DND-41 (cell line): ENCODE measurements around the gene KRT9.

ENCODE experiments used
- ATAC-seq: fragments of 200-7000 bp; cut with Tn5 transposase; 3 replicates; pipeline ENCODE4 v1.9.1; 2021; ENCODE audit warnings: low read depth; ENCODE audit not compliant: insufficient read depth
- DNase-seq: peaks from one replicate; pipeline ENCODE4 v3.0.0-alpha.2; 2020
- H2AFZ ChIP-seq: 2 replicates; pipeline ENCODE4 v1.6.0; 2012; ENCODE audit warnings: low read depth, low read length
- H3K27ac ChIP-seq: 2 replicates; pipeline ENCODE4 v1.5.1; 2012; ENCODE audit warnings: low read length, inconsistent platforms
- H3K27me3 ChIP-seq: fragments of 200-600 bp; sonication (generic); 2 replicates; pipeline ENCODE4 v1.6.0; 2012; ENCODE audit warnings: low read length, mild to moderate bottlenecking, inconsistent platforms; ENCODE audit not compliant: insufficient read depth, poor library complexity
- H3K36me3 ChIP-seq: 2 replicates; pipeline ENCODE4 v1.5.1; 2012; ENCODE audit warnings: low read length, inconsistent platforms; ENCODE audit not compliant: insufficient read depth
- H3K4me1 ChIP-seq: 2 replicates; pipeline ENCODE4 v1.5.1; 2012; ENCODE audit warnings: mild to moderate bottlenecking, low read length; ENCODE audit not compliant: insufficient read depth
- H3K4me2 ChIP-seq: 2 replicates; pipeline ENCODE4 v1.6.0; 2012; ENCODE audit warnings: mild to moderate bottlenecking, moderate library complexity, low read length, inconsistent platforms; ENCODE audit not compliant: insufficient read depth
- H3K4me3 ChIP-seq, 2 experiments: fragments of 200-600 bp in 1 of 2; shearing (Covaris generic) in 1 of 2; 2 replicates each; pipeline ENCODE4 v1.5.1; 2012 to 2016; ENCODE audit warnings: inconsistent platforms in 2 of 2, low read length in 2 of 2, mild to moderate bottlenecking in 2 of 2, low read depth in 1 of 2, moderate library complexity in 1 of 2
- H3K79me2 ChIP-seq: 2 replicates; pipeline ENCODE4 v1.6.0; 2012; ENCODE audit warnings: low read length, inconsistent platforms; ENCODE audit not compliant: insufficient read depth
- H3K9ac ChIP-seq: 2 replicates; pipeline ENCODE4 v1.6.0; 2012; ENCODE audit warnings: low read depth, mild to moderate bottlenecking, inconsistent platforms, low read length, moderate library complexity
- H3K9me3 ChIP-seq: 2 replicates; pipeline ENCODE4 v1.5.1; 2012; ENCODE audit warnings: low read length, moderate library complexity, mild to moderate bottlenecking, inconsistent platforms; ENCODE audit not compliant: insufficient read depth, severe bottlenecking
- H4K20me1 ChIP-seq: 2 replicates; pipeline ENCODE4 v1.6.0; 2012; ENCODE audit warnings: low read length; ENCODE audit not compliant: insufficient read depth
- EZH2 ChIP-seq: IDR thresholded peaks from 3 replicates; pipeline ENCODE4 v1.6.1; 2012; ENCODE audit warnings: borderline replicate concordance, low read depth, mild to moderate bottlenecking, moderate library complexity, low read length, inconsistent platforms; ENCODE audit not compliant: severe bottlenecking
- TF ChIP-seq, protein P1 (sequence below): IDR thresholded peaks from 2 replicates; pipeline ENCODE4 v1.5.1; 2012; ENCODE audit warnings: borderline replicate concordance, low read length, moderate library complexity, mild to moderate bottlenecking; ENCODE audit not compliant: poor library complexity, severe bottlenecking; ENCODE audit errors: extremely low read depth

The KRT9 gene

DNA sequence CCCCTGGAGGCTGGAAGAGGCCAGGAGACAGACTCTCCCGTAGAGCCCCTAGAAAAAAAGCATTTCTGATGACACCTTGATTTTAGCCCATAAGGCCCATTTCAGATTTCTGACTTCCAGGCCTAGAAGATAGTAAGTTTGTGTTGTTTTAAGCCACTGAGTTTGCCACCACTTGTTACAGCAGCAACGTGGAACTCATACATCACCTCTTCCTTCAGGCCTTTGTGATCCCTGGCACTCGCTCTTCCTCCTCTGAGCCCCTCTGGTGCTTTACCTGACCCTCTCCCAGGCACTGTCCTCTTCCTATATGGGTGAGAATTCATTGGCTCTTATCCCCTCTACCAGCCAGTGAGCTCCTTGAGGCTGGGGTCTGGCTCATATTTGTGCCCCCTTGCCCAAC lies 25.0 kb downstream of the KRT9 start:
- Histone ChIP-seq H3K9ac (no peak overlapping the region), H3K4me2 (no peak overlapping the region), H3K27ac (no peak overlapping the region), H2AFZ (no peak overlapping the region), H3K9me3 (no peaks in the 10 kb centered on the region), H4K20me1 (no peaks in the 10 kb centered on the region; the same call in 1 of the 2 replicates), H3K79me2 (no peaks in the 10 kb centered on the region), H3K36me3 (no peaks in the 10 kb centered on the region), H3K4me3 (no peak overlapping the region), H3K27me3 (no peaks in the 10 kb centered on the region), H3K4me1 (peaks cover 3% of the 10 kb centered on the region; the same call in 1 of the 2 replicates)
- DNase-seq (no peak), ATAC-seq (no peak)
- TF ChIP-seq, protein P1, sequence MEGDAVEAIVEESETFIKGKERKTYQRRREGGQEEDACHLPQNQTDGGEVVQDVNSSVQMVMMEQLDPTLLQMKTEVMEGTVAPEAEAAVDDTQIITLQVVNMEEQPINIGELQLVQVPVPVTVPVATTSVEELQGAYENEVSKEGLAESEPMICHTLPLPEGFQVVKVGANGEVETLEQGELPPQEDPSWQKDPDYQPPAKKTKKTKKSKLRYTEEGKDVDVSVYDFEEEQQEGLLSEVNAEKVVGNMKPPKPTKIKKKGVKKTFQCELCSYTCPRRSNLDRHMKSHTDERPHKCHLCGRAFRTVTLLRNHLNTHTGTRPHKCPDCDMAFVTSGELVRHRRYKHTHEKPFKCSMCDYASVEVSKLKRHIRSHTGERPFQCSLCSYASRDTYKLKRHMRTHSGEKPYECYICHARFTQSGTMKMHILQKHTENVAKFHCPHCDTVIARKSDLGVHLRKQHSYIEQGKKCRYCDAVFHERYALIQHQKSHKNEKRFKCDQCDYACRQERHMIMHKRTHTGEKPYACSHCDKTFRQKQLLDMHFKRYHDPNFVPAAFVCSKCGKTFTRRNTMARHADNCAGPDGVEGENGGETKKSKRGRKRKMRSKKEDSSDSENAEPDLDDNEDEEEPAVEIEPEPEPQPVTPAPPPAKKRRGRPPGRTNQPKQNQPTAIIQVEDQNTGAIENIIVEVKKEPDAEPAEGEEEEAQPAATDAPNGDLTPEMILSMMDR: no peak
- TF ChIP-seq EZH2: no peak

DNA sequence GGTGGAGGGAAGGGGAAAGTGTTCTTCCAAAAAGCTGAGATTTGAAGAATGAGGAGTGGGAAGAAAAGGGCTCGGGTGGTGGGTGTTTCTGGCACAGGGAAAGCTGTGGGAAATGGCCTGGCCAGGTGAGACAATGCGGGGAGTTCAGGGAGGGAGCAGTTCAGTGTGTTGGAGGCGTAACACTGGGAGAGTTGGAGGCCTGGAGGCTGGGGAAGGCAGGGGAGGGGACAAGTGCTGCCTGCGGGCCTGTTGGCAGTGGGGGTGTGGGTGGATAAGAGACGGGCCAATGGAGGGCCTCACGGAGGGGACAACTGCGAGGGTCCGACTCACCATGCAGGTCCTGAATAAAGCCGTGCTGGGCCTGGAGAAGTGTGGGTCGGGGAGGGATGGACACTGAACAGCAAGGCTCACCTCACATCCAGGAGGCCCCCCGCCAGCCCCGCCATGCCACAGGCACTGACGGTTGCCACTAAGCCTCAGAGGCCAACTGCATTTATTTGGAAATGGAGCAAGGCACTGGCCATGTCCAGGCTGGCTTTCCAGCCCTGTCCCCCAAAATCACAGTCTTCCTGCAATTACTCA lies 25.9 kb downstream of the KRT9 start:
- TF ChIP-seq EZH2: no peak
- TF ChIP-seq, protein P1: no peak
- Histone ChIP-seq H2AFZ (no peak overlapping the region), H3K4me3 (no peak overlapping the region), H3K4me1 (peaks cover 3% of the 10 kb centered on the region; the same call in 1 of the 2 replicates), H3K27me3 (no peaks in the 10 kb centered on the region), H3K27ac (no peak overlapping the region), H3K79me2 (no peaks in the 10 kb centered on the region), H3K36me3 (no peaks in the 10 kb centered on the region), H4K20me1 (no peaks in the 10 kb centered on the region; the same call in 1 of the 2 replicates), H3K4me2 (no peak overlapping the region), H3K9me3 (no peaks in the 10 kb centered on the region), H3K9ac (no peak overlapping the region)
- DNase-seq: no peak
- no peak for ATAC-seq

DNA sequence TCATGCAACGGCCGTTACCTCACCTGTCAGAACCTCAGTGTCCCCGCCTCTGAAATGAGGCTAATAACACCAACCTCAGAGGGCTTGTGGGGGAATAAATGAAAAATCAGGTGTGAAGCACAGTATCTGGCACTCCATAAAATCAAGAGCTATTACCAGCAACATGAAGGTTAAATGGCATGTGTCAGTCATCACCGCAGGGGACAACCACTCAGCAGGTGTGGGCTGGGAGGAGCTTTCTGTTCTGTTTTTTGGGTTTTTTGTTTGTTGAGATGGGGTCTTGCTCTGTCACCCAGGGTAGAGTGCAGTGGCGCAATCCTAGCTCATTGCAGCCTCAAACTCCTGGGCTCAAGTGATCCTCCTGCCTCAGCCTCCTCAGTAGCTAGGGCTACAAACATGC lies 26.9 kb downstream of the KRT9 start:
- H2AFZ ChIP-seq: no peak overlapping the region
- no peak overlapping the region for H3K4me3 ChIP-seq
- H3K9me3 ChIP-seq: no peaks in the 10 kb centered on the region
- H3K27ac ChIP-seq: no peak overlapping the region
- no peaks in the 10 kb centered on the region for H3K79me2 ChIP-seq
- H3K4me1 ChIP-seq: peaks cover 3% of the 10 kb centered on the region; the same call in 1 of the 2 replicates
- H4K20me1 ChIP-seq: no peaks in the 10 kb centered on the region; the same call in 1 of the 2 replicates
- H3K27me3 ChIP-seq: peaks cover 6% of the 10 kb centered on the region
- no peak overlapping the region for H3K9ac ChIP-seq
- no peak for TF ChIP-seq EZH2
- TF ChIP-seq, protein P1: no peak
- ATAC-seq (no peak), DNase-seq (no peak)
- no peak overlapping the region for H3K4me2 ChIP-seq
- H3K36me3 ChIP-seq: no peaks in the 10 kb centered on the region
